ENCODE measurements around the gene INSRR.

- TF ChIP-seq POLR2A (IDR thresholded peaks at IDR 0.05; ENCODE audit: low read depth) (no peak), POLR2AphosphoS5 (IDR thresholded peaks at IDR 0.05) (no peak), CTCF (IDR thresholded peaks at IDR 0.05) (no peak)
Measured at GRCh38 chr1:156811168-156811567, 47.7 kb downstream of the INSRR start.

Data from esophagus muscularis mucosa (tissue), 3 donors.